Mesothelial cell of epicardium (in vitro differentiated cells): ENCODE results near the gene NR6A1. TPM values are rescaled to one million over a fixed set of nuclear protein-coding genes. Genes with fewer than 3 reads are reported as not detected.

Experiments
- DNase-seq, 2 experiments: peaks; one replicate each; pipeline ENCODE4 v3.0.0; 2021; ENCODE audit warnings: low spot score in 2 of 2; ENCODE audit not compliant: unreplicated experiment in 2 of 2
- H3K27ac Mint-ChIP-seq: 2 replicates; pipeline ENCODE4 v1.8.0; 2021; ENCODE audit warnings: mixed read lengths
- H3K27me3 Mint-ChIP-seq: 2 replicates; pipeline ENCODE4 v1.8.0; 2021; ENCODE audit warnings: low read depth, mixed read lengths
- H3K36me3 Mint-ChIP-seq: 2 replicates; pipeline ENCODE4 v1.8.0; 2021; ENCODE audit warnings: mixed read lengths
- H3K4me1 Mint-ChIP-seq: 2 replicates; pipeline ENCODE4 v1.8.0; 2021; ENCODE audit warnings: mixed read lengths
- H3K4me3 Mint-ChIP-seq: 2 replicates; pipeline ENCODE4 v1.8.0; 2021; ENCODE audit warnings: mild to moderate bottlenecking, moderate library complexity, mixed read lengths
- H3K9me3 Mint-ChIP-seq: 2 replicates; pipeline ENCODE4 v1.8.0; 2021; ENCODE audit warnings: mixed read lengths
- CTCF ChIP-seq: fragments of 200-600 bp; sonication (generic); IDR thresholded peaks from one replicate; pipeline ENCODE4 v1.5.0; 2021; ENCODE audit warnings: antibody characterized with exemption; ENCODE audit not compliant: unreplicated experiment
- total RNA-seq: library from RNA; stranded (reverse); gene quantifications from 3 replicates; pipeline ENCODE4 v1.2.1, GENCODE V29; 2021

The NR6A1 gene
- total RNA-seq, 1 donor from 2014 or later = 5.9 TPM

- H3K27ac Mint-ChIP-seq = no peak overlapping the region
- peaks cover 29% of the 10 kb centered on the region for H3K4me1 Mint-ChIP-seq
- H3K36me3 Mint-ChIP-seq = peaks cover 14% of the 10 kb centered on the region
- H3K4me3 Mint-ChIP-seq = no peak overlapping the region
- TF ChIP-seq CTCF = no peak
- DNase-seq = no peak
- no peaks in the 10 kb centered on the region for H3K27me3 Mint-ChIP-seq
- H3K9me3 Mint-ChIP-seq = peaks cover 5% of the 10 kb centered on the region
These were observed 104.5 kb downstream of the NR6A1 start for GRCh38 chr9:124666642-124667041.

- Mint-ChIP-seq H3K9me3 (peaks cover 5% of the 10 kb centered on the region), H3K4me3 (no peak overlapping the region), H3K27ac (peak overlapping the region; percentile 19), H3K27me3 (no peaks in the 10 kb centered on the region), H3K4me1 (peaks cover 35% of the 10 kb centered on the region), H3K36me3 (peaks cover 14% of the 10 kb centered on the region)
- DNase-seq = no peak
- no peak for TF ChIP-seq CTCF
These were observed 105.6 kb downstream of the NR6A1 start for GRCh38 chr9:124665391-124666058.

GRCh38 chr9:124664143-124664542 is 107.0 kb downstream of the NR6A1 start:
- Mint-ChIP-seq H3K9me3 (peaks cover 5% of the 10 kb centered on the region), H3K4me1 (peaks cover 35% of the 10 kb centered on the region), H3K4me3 (no peak overlapping the region), H3K27ac (no peak overlapping the region), H3K36me3 (peaks cover 12% of the 10 kb centered on the region), H3K27me3 (no peaks in the 10 kb centered on the region)
- no peak for DNase-seq
- TF ChIP-seq CTCF = no peak

GRCh38 chr9:124663046-124663961 is 107.8 kb downstream of the NR6A1 start:
- Mint-ChIP-seq H3K4me3 (no peak overlapping the region), H3K9me3 (peaks cover 5% of the 10 kb centered on the region), H3K27me3 (no peaks in the 10 kb centered on the region), H3K4me1 (peaks cover 35% of the 10 kb centered on the region), H3K27ac (no peak overlapping the region), H3K36me3 (peaks cover 12% of the 10 kb centered on the region)
- TF ChIP-seq CTCF = no peak
- no peak for DNase-seq

GRCh38 chr9:124662561-124662960 is 108.5 kb downstream of the NR6A1 start:
- Mint-ChIP-seq H3K4me1 (peaks cover 40% of the 10 kb centered on the region), H3K9me3 (peaks cover 5% of the 10 kb centered on the region), H3K36me3 (peaks cover 12% of the 10 kb centered on the region), H3K27me3 (no peaks in the 10 kb centered on the region), H3K27ac (peak overlapping the region; percentile 15), H3K4me3 (no peak overlapping the region)
- TF ChIP-seq CTCF = no peak
- no peak for DNase-seq
